HepG2 (cell line): ENCODE data around the gene RGP1. TPM values are rescaled to one million over a fixed set of nuclear protein-coding genes. Genes with fewer than 3 reads are reported as not detected.

ENCODE experiments used
- ATAD3A ChIP-seq: sonication (generic); formaldehyde crosslinking; IDR thresholded peaks from 2 replicates; pipeline ENCODE4 v1.4.0; 2020; ENCODE audit warnings: missing genetic modification reagents
- CTCF ChIP-seq: sonication (generic); formaldehyde crosslinking; IDR thresholded peaks from 2 replicates; pipeline ENCODE4 v1.5.0; 2020; ENCODE audit warnings: mild to moderate bottlenecking, missing genetic modification reagents, moderate library complexity
- GATAD2A ChIP-seq: IDR thresholded peaks from 2 replicates; pipeline ENCODE4 v1.6.1; 2016
- MYPOP ChIP-seq: sonication (generic); formaldehyde crosslinking; IDR thresholded peaks from 2 replicates; pipeline ENCODE4 v1.8.1; 2023; ENCODE audit warnings: mild to moderate bottlenecking, moderate library complexity, missing genetic modification reagents
- PHB2 ChIP-seq: fragments of 450-650 bp; IDR thresholded peaks from 2 replicates; pipeline ENCODE4 v1.6.1; 2018; ENCODE audit not compliant: partially characterized antibody
- POGZ ChIP-seq: sonication (generic); formaldehyde crosslinking; IDR thresholded peaks from 2 replicates; pipeline ENCODE4 v1.4.0; 2020; ENCODE audit warnings: mild to moderate bottlenecking, missing genetic modification reagents
- SAFB2 ChIP-seq: sonication (generic); formaldehyde crosslinking; IDR thresholded peaks from 2 replicates; pipeline ENCODE4 v1.5.1; 2020; ENCODE audit warnings: missing genetic modification reagents, low read depth, mild to moderate bottlenecking, borderline replicate concordance
- STAG1 ChIP-seq: sonication (generic); formaldehyde crosslinking; IDR thresholded peaks from 2 replicates; pipeline ENCODE4 v1.4.0; 2020; ENCODE audit warnings: missing genetic modification reagents
- TERF1 ChIP-seq: sonication (generic); formaldehyde crosslinking; IDR thresholded peaks from 2 replicates; pipeline ENCODE4 v1.8.0; 2022; ENCODE audit warnings: mild to moderate bottlenecking, missing genetic modification reagents, moderate library complexity
- WIZ ChIP-seq: sonication (generic); formaldehyde crosslinking; IDR thresholded peaks from 2 replicates; pipeline ENCODE4 v1.5.1; 2020; ENCODE audit warnings: mild to moderate bottlenecking, missing genetic modification reagents
- ZNF326 ChIP-seq: sonication (generic); formaldehyde crosslinking; IDR thresholded peaks from 2 replicates; pipeline ENCODE4 v1.4.0; 2020; ENCODE audit warnings: missing genetic modification reagents, borderline replicate concordance
- ZNF430 ChIP-seq: sonication (generic); formaldehyde crosslinking; IDR thresholded peaks from 2 replicates; pipeline ENCODE4 v1.9.0; 2021; ENCODE audit warnings: mild to moderate bottlenecking, missing genetic modification reagents
- ZNF512 ChIP-seq: sonication (generic); formaldehyde crosslinking; IDR thresholded peaks from 2 replicates; pipeline ENCODE4 v1.4.0; 2020; ENCODE audit warnings: mild to moderate bottlenecking, missing genetic modification reagents
- ZNF513 ChIP-seq: sonication (generic); formaldehyde crosslinking; conservative IDR thresholded peaks from 2 replicates; pipeline ENCODE4 v1.5.0; 2020; ENCODE audit warnings: missing genetic modification reagents
- ZNF672 ChIP-seq: sonication (generic); formaldehyde crosslinking; IDR thresholded peaks from 2 replicates; pipeline ENCODE4 v1.8.1; 2022; ENCODE audit warnings: missing genetic modification reagents
- ZNF737 ChIP-seq: sonication (generic); formaldehyde crosslinking; IDR thresholded peaks from 2 replicates; pipeline ENCODE4 v1.5.0; 2020; ENCODE audit warnings: missing genetic modification reagents, mild to moderate bottlenecking, borderline replicate concordance
- ZNF740 ChIP-seq: sonication (generic); formaldehyde crosslinking; IDR thresholded peaks from 2 replicates; pipeline ENCODE4 v1.4.0; 2020; ENCODE audit warnings: missing genetic modification reagents
- polyA plus RNA-seq, 8 experiments: library from polyadenylated mRNA; depleted of rRNA in 3 of 8; stranded (reverse) in 7 of 8; unstranded in 1 of 8; fragments of >200 nt; fragmentation: Illumina TruSeq in 4 of 8; extraction: Trizol in 4 of 8; gene quantifications; 2 replicates each; pipeline versions ENCODE4 v1.2.1 to v1.2.3, GENCODE V29; 2011 to 2016; ENCODE audit warnings: low read depth in 4 of 8, missing spikeins in 1 of 8, mixed read lengths in 1 of 8; ENCODE audit not compliant: insufficient read depth in 1 of 8
- total RNA-seq, 5 experiments: library from RNA; depleted of rRNA; stranded (reverse); fragments of >200 nt; fragmentation: Illumina TruSeq; extraction: Trizol; gene quantifications; 2 replicates each; pipeline ENCODE4 v1.2.3, GENCODE V29; 2016; ENCODE audit warnings: low read depth in 1 of 5
- TF ChIP-seq, protein P1 (sequence below): sonication (generic); formaldehyde crosslinking; IDR thresholded peaks from 2 replicates; pipeline ENCODE4 v1.5.0; 2020; ENCODE audit warnings: missing genetic modification reagents

Gene RGP1
- total and polyA plus RNA-seq, 2 of the 13 experiments (the other 11 are each of a cell fraction or from before 2014, with no cell fraction given) = 12.7 to 21.0 TPM

- no peak for TF ChIP-seq ZNF512 (CRISPR knock-in tag)
- no peak; the same call in 1 of the 2 replicates for TF ChIP-seq ZNF430 (CRISPR knock-in tag)
- TF ChIP-seq WIZ (CRISPR knock-in tag) = 0 out of 2 replicates have a peak, but pooled peaks have one; percentile 16
- no peak for TF ChIP-seq ZNF326 (CRISPR knock-in tag)
- peak; percentile 47; the same call in 1 of the 2 replicates for TF ChIP-seq POGZ (CRISPR knock-in tag)
- peak; percentile 87 for TF ChIP-seq CTCF (CRISPR knock-in tag)
- no peak for TF ChIP-seq TERF1 (CRISPR knock-in tag)
- no peak for TF ChIP-seq STAG1 (CRISPR knock-in tag)
- peak; percentile 95 for TF ChIP-seq ZNF740 (CRISPR knock-in tag)
- TF ChIP-seq ZNF672 (CRISPR knock-in tag) = no peak
- TF ChIP-seq, protein P1, sequence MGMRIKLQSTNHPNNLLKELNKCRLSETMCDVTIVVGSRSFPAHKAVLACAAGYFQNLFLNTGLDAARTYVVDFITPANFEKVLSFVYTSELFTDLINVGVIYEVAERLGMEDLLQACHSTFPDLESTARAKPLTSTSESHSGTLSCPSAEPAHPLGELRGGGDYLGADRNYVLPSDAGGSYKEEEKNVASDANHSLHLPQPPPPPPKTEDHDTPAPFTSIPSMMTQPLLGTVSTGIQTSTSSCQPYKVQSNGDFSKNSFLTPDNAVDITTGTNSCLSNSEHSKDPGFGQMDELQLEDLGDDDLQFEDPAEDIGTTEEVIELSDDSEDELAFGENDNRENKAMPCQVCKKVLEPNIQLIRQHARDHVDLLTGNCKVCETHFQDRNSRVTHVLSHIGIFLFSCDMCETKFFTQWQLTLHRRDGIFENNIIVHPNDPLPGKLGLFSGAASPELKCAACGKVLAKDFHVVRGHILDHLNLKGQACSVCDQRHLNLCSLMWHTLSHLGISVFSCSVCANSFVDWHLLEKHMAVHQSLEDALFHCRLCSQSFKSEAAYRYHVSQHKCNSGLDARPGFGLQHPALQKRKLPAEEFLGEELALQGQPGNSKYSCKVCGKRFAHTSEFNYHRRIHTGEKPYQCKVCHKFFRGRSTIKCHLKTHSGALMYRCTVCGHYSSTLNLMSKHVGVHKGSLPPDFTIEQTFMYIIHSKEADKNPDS (CRISPR knock-in tag) = peak; percentile 73; the same call in 1 of the 2 replicates
- no peak for TF ChIP-seq ATAD3A
- TF ChIP-seq MYPOP (CRISPR knock-in tag) = 0 out of 2 replicates have a peak, but pooled peaks have one; percentile 18
- TF ChIP-seq PHB2 = no peak
- TF ChIP-seq SAFB2 (CRISPR knock-in tag) = no peak; the same call in 1 of the 2 replicates
- TF ChIP-seq GATAD2A (CRISPR knock-in tag) = peak; percentile 52
- no peak for TF ChIP-seq ZNF737 (CRISPR knock-in tag)
- TF ChIP-seq ZNF513 (CRISPR knock-in tag) = 0 out of 2 replicates have a peak, but pooled peaks have one; percentile 82
Observed at GRCh38 chr9:35756275-35757225, 7.5 kb downstream of the RGP1 start (continued).
